NCI-H2227 treated with DMSO at 0.1 percent for 48 hours (cell line): Measurements from ENCODE around the gene CDH13.

Experiments used
- DNase-seq: peaks from one replicate; lab custom pipeline; 2025; lab: John Stamatoyannopoulos, UW

Gene CDH13

GRCh38 chr16:82628711-82629110 lies 1.9 kb downstream of the CDH13 start:
- no peak for DNase-seq

GRCh38 chr16:82629441-82630027 lies 2.8 kb downstream of the CDH13 start:
- DNase-seq, result no peak

GRCh38 chr16:82630219-82630618 lies 3.5 kb downstream of the CDH13 start:
- no peak for DNase-seq

- no peak for DNase-seq
These were observed 3.9 kb downstream of the CDH13 start for GRCh38 chr16:82630688-82631087.

DNA sequence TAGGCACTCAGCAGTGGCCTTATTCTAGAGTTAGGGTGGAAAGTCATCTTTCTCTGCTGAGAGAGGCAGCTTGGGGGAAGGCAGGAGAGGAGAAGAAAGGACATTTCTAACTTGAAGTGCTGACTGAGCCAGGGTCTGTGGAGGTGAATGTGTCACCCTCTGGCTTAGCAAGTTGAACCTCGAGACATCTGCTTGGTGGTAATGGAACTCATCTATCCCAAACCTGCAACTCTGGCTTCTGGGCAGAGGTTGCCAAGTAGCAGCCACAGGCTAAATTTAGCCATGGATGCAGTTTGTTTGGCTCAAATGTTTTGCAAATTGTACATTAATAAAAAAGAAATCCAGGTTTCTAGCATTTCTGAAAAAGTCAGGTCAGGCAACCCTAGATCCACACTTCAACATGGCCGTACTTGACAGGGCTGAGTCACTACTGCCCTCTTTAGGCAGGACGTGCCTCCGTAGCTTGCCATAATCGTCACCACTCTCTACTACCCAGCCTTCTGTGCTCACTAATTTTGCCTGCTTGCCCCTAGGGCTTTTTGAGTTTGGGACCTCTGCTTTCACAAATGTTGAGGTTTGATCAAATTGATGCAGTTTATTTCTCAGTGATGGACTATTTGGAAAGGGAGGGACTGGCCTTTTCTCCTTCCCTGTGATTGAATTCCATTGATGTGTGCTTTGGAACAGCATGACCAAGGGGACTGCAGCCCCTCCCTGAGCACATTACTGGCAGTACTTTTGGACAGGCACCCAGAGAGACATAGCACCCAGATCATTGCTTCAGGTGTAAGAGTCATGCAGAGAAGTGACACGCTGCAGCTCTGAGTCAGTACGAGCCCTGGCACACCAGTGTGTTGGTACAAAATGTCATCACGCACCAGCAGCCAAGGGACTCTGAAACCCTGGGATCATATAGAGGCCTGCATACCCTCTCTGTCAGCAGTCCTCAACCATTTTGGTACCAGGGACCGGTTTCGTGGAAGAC lies 5.2 kb downstream of the CDH13 start:
- DNase-seq, result no peak

DNA sequence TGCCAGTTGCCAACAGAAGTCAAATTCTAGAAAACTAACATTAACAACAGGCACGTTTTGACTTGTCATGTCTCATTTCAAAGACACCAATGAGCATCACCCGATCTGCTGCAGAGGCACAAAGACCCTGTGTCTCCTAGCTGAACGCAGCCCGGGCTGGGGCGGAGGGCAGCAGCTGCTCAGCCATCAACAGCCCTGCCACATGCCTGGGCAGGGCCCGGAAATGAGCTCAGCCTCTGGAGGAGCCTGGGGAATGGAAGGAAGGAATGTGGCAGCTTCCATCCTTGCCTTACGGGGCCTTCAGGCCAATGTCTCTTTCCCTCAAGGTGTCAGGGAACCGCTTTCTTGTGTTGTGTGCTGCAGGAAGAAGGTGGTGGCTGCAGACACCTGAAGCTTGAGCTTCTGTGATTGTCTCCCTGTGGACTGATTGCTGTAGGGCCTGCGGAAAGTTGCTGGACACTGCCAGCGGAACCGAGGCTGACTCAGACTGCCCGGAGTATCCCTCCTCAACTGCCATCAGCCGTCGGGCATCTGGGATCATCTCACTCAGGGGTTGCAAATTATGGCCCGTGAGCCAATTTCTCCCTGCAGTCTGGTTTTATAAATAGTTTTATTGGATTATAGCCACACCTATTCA lies 7.3 kb downstream of the CDH13 start:
- no peak for DNase-seq

DNA sequence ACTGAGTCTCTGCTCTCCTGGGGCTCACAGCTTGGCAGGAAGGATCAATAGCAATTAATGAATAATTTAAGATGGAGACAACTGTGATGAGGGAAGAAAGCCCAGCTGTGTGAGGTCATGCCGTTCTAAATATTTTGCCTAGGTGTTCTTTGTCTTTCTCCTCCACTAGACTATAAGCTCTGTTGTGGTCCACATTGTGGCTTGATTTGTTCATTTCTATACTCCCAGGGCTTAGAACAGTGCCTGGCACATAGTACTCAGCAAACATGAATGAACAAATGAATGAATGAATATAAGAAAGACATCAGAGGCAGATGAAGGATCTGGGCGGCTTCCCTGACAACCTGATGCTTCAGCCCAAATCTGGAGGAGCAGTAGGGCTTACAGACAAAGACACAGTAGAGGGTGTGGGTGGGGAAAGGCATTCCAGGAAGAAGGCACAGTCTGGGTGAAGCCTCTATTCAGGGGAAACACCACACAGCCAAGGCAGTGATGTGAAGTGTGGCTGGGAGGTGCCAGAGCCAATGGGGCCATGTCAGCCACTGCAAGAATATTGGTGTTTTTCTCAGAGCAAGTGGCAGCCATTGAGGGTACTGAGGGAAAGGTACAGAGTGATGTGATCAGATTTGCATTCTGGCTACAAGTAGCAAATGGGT lies 8.3 kb downstream of the CDH13 start:
- DNase-seq, result no peak

- DNase-seq, result no peak
These were observed 9.7 kb downstream of the CDH13 start for GRCh38 chr16:82636485-82636884.

DNA sequence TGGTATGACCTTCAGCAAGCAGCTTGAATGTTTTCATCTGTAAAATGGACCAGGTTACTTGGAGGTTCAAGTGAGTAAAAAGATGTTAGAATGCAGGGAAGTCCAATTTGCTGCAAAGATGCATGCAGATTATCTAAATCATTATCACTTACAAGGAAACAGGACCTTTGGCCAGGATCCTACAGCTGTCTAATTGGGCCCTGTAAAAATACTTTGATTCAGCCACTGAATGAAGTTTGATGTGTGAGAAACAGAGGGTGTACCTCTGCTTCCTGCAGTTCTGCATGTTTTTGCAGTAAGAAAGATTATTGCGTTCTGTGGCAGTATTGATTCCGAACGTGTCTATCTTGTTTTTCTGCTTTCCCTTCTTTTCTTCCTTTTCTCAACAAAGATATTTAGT lies 10.2 kb downstream of the CDH13 start:
- no peak for DNase-seq

DNA sequence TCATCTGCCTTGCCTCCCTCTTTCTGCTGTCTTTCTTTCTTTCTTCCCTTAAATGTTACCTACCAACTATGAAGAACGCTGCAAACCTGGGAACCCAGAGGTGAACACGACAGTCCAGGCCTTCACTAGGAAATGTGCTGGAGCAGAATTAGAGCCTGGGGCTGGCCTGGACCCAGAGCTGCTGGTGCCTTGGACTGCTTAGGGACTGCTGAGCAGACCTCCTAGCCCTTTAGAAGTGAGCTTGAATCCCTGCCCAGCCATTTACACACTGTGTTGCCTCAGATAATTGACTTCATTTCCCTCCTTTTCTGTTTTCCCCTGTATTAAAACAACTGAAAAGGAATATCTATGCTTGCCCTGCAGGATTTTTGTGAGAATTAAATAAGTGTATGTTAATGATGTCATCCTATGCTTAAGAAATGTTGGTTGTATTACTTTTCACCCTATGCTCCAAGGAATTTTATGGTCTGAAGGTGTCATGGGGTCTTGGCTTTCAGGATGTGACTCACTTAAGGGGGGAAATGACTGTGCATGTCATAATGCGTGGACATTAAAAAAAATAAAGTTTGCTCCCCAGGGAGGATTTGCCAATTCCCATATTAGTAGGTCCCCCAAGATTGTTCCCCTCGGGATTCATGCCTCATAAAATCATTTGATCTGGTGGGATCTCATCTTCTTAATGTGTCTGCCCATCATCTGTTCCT lies 11.5 kb downstream of the CDH13 start:
- no peak for DNase-seq

DNA sequence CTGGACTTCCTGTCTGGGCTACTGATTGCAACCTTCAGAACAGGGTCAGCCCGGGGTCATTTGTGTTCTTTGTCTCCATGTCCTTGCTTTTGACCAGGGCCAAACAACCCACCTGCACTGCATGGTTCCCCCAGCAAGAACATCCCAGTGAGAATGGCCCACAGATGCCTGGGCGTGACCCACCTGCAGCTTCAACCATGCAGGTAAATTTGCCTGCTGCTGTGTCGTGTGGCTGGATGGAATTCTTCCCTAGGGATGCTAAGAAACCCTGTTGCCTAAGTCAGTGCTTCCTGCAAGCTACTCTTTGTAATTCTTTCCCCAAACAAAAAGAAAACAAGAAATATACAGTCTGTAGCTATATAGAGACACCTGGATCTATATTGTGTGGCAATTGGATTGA lies 12.5 kb downstream of the CDH13 start:
- no peak for DNase-seq

DNA sequence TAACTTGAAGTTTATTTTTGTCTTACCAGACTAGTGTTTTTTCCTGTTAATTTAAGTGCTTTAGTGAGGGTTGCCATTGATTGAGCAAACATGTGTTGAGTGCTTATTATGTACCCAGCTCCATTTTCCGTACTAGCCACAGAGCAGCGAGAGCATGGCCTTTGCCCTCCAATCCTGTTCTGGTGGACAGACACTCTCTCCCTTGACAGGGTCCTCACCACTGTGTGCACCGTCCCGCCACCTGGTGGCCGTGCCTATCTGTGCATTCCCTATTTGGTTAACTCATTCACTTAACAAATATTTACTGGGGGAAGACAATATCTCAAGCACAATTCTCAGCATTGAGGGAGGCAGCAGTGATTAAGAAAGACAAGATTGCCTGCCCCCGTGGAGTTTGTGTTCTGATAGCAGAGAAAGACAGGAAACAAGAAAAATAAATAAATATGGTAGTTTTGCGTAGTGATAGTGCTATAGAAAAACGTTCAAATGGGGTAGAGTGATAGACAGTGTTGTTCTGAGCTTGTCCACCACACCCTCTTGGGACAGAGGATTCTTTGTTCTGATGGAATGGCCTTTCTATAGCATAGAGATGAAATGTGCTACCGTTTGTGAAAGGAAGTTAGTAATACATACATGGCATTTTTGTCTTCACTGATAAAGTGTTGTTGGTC lies 13.0 kb downstream of the CDH13 start:
- no peak for DNase-seq

DNA sequence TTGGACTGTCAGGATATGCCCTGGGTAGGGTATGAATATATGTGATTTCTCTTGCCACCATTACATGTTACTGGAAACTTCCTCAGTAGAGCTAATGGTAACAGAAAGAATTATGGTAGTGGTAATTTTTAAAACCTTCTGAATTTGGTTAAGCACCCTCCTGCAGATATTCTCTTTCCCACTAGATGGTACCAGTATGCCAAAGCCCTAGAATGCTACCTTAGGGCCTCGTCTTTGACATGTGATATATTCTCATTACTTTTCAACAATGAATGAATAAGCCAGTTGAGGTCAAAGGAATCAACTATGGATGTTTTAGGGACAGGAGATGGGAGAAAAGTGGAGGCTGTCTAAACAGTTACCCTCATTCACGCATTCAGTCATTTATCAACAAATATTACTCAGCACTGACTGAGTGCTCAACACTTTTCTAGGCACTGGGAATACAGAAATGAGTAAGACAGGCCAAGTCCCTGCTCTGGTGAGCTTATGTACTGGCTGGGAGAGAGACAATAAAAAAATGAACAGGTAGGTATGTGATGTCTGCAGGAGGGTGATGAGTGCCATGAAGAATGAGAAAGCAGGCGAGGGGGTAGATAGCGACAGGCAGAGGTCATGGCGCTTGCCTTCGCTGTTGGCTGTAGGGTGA lies 14.7 kb downstream of the CDH13 start:
- no peak for DNase-seq

DNA sequence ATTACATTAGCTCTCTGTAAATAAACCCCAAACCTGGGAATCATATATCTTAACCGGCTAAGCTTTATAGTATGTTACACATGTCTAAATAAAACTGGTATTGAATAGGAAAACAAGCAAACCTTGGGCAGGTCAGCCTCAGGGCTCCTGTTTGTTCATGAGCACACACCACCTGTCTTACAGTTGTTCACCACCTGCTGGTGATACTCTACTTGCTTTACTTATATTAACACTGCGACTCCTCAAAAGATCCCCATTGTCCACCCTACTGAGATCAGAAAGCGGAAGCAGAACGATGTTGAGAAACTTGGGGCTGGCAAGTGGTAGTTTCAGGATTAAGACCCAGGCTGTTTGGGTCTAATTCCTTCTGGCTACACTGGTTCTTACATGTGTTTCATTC lies 16.4 kb downstream of the CDH13 start:
- DNase-seq, result no peak

- DNase-seq, result no peak
These were observed 17.3 kb downstream of the CDH13 start for GRCh38 chr16:82643936-82644630.

- DNase-seq, result no peak
These were observed 19.7 kb downstream of the CDH13 start for GRCh38 chr16:82646504-82646903.

DNA sequence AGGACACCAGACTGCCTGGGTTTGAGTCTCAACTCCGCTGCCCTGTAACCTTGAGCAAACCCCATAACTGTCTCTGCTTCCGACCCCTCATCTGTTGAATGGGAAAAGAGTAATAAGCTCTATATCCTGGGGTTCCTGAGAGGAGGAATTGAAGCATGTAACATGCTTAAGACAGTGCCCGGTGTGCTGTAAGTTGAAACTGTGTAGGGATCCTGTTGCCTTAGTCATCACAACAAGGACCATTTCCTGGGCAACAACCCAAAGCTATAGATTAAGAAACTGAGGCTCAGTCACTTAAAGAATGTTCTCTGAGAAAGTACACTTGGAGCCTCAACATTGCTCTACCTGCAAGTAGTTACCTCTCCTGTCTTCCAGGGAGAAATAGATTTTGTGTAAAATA lies 23.0 kb downstream of the CDH13 start:
- DNase-seq, result no peak

DNA sequence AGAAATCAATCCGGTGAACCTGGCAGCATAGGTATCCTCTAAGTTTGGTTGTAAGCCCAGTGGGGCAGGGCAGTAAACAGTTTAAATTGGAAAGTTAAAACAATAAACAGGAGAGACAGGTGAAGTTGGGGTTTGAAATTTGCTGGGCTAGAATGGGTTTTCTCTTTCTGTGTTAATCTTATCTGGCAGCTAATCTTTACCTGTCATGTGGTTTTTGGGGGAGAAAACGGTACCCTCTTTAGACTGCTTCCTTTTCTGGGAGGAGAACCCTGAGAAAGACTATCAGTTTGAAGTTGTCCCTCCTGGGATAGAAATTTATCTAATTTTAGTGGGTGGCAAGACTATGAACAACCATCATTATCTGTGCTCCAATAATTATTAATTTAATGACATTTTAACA lies 24.0 kb downstream of the CDH13 start:
- DNase-seq, result no peak

DNA sequence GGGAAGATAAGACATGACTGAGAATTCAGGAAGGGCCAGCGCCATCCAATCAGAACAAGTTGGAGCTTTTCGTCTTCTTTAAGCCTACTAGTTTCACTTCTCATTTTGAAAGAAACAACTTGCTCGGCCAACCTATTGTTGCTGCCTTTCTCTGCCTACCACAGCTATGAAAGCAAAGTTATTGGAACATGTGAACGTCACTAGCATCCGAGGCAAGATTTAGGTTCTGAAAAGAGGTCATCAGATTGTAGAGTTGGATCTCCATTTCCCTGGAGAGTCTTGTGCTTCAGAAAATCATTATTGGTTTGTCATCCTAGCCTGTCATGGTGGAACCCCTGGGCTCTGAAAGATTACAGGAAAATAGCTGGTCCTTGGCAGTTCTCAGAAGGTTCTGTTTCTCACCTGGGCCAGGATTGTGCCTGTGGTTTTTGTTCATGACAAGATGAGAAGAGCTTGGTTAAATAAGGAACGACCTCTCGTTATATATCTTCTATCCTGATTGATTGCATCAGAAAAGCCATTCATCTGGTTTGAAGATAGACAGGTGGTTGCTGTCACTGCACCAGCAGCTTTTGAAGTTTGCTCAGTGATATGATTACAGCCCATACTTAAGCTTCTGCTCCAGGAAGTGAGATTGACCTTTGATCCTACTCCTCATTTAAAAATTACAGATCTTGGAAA lies 25.3 kb downstream of the CDH13 start:
- no peak for DNase-seq

DNA sequence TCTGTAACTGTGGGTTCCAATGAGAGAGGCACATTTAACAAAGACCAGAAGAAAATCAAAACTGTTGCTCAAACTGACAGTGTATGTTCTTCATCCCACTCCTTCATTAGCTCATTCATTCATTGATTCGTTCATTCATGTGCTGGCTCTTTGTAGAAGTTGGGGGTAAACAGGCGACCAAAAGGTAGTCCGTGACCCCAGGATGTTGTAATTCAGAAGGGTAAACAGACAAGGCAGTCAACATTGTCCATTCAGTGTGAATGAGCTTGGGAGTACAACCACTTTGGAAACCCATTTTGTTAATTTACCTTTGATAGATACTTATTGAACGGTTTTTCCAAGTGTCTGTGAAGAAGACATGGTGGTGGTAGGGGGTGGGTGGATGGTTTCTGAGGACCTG lies 26.1 kb downstream of the CDH13 start:
- no peak for DNase-seq
